Colonic mucosa (tissue), 4 donors: ENCODE results near the gene PIEZO2. TPM values are rescaled to one million over a fixed set of nuclear protein-coding genes. Genes with fewer than 3 reads are reported as not detected.
"Not testable (repeated sequence)": the region's sequence is repeated elsewhere in the genome, so short reads cannot be mapped to it uniquely, and the experiment has no call there.

Source experiments
- DNase-seq: peaks from one replicate; pipeline ENCODE4 v3.0.0-alpha.2; 2020
- H3K27ac ChIP-seq: fragments of 200-600 bp; one replicate; pipeline ENCODE4 v1.8.0; 2021
- H3K27me3 ChIP-seq: fragments of 200-600 bp; one replicate; pipeline ENCODE4 v1.8.0; 2021
- H3K36me3 ChIP-seq: fragments of 200-600 bp; one replicate; pipeline ENCODE4 v1.8.0; 2021
- H3K4me1 ChIP-seq: fragments of 200-600 bp; one replicate; pipeline ENCODE4 v1.8.0; 2021; ENCODE audit warnings: mild to moderate bottlenecking
- H3K4me3 ChIP-seq: fragments of 200-600 bp; one replicate; pipeline ENCODE4 v1.8.0; 2021
- H3K9ac ChIP-seq, 2 donors: one replicate each; pipeline ENCODE4 v1.7.0; 2013; ENCODE audit warnings: control low read depth in 2 of 2, low read depth in 2 of 2, low read length in 2 of 2
- H3K9me3 ChIP-seq: fragments of 200-600 bp; one replicate; pipeline ENCODE4 v1.8.0; 2021
- intact Hi-C: fragments of 100-400 bp; cut with DNase I; formaldehyde crosslinking; loops from one replicate; pipeline ENCODE4 v1.14.1; 2022
- total RNA-seq, 2 donors: library from RNA; stranded (reverse); fragmentation: NEBNext Ultra II Directional in 1 of 2; extraction: Animal tissue kit (Norgen Biotek cat#: 25700) in 1 of 2; gene quantifications; one replicate each; pipeline ENCODE4 v1.2.1, GENCODE V29; 2021
- TF ChIP-seq, protein P1 (sequence below): fragments of 200-600 bp; IDR thresholded peaks from one replicate; pipeline ENCODE4 v1.8.0; 2022; ENCODE audit warnings: antibody characterized with exemption, mild to moderate bottlenecking
- donor health status: healthy.
- donor health status: DM: no; HTN: no; CAD: no.
- donor health status: DM: no; HTN: no; CAD: no.

The PIEZO2 gene
- total RNA-seq, 2 donors from 2014 or later: 0.79 to 4.0 TPM

DNA sequence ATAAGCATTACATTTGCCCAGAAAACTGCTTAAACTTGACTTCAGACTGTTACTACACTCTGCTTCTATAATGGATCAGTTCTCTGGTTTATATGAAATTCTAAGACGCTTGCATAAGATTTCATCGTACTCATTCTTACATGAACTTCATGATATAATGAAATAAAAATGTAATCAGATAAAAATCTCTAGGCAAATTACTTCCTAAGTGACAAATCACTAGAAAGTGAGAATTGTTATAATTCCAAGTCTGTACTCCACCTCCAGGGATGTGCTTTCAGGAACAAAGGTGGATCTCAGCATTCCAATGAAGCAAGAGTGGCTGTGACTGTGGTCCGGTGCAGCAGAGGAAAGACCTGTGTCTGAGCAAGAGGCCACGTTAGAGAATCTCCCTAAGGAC, 226.2 kb downstream of the PIEZO2 start:
- DNase-seq: no peak
- Histone ChIP-seq H3K27me3 (no peaks in the 10 kb centered on the region), H3K4me1 (no peaks in the 10 kb centered on the region), H3K4me3 (no peak overlapping the region), H3K36me3 (no peaks in the 10 kb centered on the region), H3K9me3 (no peaks in the 10 kb centered on the region), H3K9ac (no peak overlapping the region), H3K27ac (no peak overlapping the region)
- TF ChIP-seq, protein P1, sequence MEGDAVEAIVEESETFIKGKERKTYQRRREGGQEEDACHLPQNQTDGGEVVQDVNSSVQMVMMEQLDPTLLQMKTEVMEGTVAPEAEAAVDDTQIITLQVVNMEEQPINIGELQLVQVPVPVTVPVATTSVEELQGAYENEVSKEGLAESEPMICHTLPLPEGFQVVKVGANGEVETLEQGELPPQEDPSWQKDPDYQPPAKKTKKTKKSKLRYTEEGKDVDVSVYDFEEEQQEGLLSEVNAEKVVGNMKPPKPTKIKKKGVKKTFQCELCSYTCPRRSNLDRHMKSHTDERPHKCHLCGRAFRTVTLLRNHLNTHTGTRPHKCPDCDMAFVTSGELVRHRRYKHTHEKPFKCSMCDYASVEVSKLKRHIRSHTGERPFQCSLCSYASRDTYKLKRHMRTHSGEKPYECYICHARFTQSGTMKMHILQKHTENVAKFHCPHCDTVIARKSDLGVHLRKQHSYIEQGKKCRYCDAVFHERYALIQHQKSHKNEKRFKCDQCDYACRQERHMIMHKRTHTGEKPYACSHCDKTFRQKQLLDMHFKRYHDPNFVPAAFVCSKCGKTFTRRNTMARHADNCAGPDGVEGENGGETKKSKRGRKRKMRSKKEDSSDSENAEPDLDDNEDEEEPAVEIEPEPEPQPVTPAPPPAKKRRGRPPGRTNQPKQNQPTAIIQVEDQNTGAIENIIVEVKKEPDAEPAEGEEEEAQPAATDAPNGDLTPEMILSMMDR: no peak
- intact Hi-C loops: no loop called here

DNA sequence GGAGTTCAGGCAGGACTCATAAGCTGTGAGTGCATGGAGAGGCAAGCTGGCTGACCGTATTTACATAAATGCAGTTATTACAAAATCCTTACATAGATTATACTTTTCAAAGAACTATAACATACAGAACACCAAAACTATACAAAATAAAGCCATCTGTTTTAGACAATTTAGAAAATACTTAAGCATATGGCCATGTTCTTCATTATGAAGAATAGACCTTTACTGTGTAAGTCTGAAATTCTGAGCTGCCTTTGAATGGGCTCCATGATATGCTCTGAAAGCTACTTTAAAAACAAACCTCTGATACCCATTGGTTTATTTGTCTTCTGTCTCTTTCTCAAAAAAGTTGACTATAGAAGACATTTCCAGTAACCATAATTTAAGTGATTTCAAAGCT, 226.7 kb downstream of the PIEZO2 start:
- intact Hi-C loops, H3K4me3 ChIP-seq, H3K9ac ChIP-seq, H3K36me3 ChIP-seq, H3K9me3 ChIP-seq, H3K27me3 ChIP-seq, H3K27ac ChIP-seq, H3K4me1 ChIP-seq, DNase-seq: not testable (repeated sequence)

DNA sequence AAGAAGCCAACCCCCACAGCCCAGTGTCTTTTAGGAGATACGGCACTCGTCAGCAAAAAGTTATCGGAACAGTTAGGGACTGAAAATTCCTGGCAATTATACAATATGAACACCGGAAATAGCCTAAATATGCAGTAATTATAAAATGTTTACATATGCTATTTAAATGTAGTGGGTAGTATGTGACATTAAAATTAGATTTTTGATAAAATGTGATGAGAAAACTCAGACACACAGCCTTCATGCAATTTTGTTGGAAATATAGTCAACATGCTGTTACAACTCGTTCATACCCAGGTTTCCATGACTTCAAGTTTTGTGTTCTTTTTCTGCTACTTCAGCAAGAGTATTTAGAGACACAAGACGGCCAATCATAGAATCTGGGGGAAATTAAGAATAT, 229.1 kb downstream of the PIEZO2 start:
- H3K9me3 ChIP-seq, H3K4me3 ChIP-seq, H3K36me3 ChIP-seq, DNase-seq, H3K4me1 ChIP-seq, intact Hi-C loops, H3K9ac ChIP-seq, H3K27ac ChIP-seq, H3K27me3 ChIP-seq: not testable (repeated sequence)

DNA sequence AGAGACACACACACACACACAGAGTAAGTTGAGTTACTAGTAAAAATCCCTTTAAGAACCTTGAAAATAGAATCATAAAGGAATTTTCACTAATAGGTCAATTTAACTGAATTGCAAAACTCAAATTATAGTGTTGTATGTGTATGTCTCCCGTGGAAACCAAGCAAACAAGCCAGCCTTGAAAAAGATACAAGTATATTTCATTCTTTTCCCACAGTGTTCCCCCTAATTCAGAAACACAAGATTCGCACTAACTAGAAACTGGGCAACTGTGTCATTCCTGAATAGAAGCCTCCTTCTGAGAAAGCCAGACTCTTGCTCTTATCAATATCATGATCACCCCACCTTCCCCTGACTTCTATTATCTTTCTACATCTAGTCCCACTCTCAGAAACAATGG, 229.5 kb downstream of the PIEZO2 start:
- H3K36me3 ChIP-seq: no peaks in the 10 kb centered on the region
- no peak for DNase-seq
- H3K4me1 ChIP-seq: no peaks in the 10 kb centered on the region
- H3K9ac ChIP-seq: no peak overlapping the region
- H3K27me3 ChIP-seq: no peaks in the 10 kb centered on the region
- intact Hi-C loops: no loop called here
- TF ChIP-seq, protein P1: no peak
- no peak overlapping the region for H3K4me3 ChIP-seq
- H3K27ac ChIP-seq: no peak overlapping the region
- H3K9me3 ChIP-seq: no peaks in the 10 kb centered on the region

DNA sequence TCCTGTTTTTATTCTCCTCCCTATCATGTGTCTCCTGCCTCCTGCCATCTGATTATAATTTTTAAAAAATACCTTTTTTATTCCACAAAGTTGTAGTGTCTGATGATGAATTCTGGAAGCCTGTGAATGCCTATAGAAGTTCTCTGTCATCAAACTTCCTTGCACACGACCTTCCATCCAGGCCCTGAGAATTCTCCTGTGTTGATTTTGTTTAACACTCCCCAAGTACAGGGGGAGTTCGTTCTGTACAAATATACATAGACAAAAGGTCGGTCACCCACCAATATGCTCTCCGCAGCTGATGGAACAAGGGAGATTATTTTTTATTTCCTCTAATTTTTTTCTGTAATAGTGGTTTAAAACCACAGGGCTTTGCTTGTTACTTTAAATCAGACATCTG, 232.5 kb downstream of the PIEZO2 start:
- no peak overlapping the region for H3K9ac ChIP-seq
- H3K27me3 ChIP-seq: no peaks in the 10 kb centered on the region
- H3K36me3 ChIP-seq: no peaks in the 10 kb centered on the region
- intact Hi-C loops: no loop called here
- H3K4me3 ChIP-seq: no peak overlapping the region
- H3K4me1 ChIP-seq: no peaks in the 10 kb centered on the region
- H3K27ac ChIP-seq: no peak overlapping the region
- no peaks in the 10 kb centered on the region for H3K9me3 ChIP-seq
- TF ChIP-seq, protein P1: no peak
- no peak for DNase-seq

DNA sequence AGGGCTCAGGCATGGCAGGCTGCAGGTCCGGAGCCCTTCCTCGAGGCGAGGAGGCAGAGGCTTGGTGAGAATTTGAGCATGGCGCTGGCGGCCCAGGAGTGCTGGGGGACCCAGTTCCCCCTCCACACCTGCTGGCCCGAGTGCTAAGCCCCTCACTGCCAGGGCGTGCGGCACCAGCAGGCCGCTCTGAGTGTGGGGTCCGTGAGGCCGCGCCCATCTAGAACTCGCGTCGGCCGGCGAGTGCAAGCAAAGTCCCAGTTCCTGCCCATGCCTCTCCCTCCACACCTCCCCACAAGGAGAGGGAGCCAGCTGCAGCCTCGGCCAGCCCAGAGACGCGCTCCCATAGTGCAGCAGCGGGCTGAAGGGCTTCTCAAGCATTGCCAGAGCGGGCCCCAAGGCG, 233.0 kb downstream of the PIEZO2 start:
- intact Hi-C loops: no loop called here
- Histone ChIP-seq H3K4me1 (no peaks in the 10 kb centered on the region), H3K4me3 (no peak overlapping the region), H3K27ac (no peak overlapping the region), H3K36me3 (no peaks in the 10 kb centered on the region), H3K9ac (no peak overlapping the region), H3K9me3 (no peaks in the 10 kb centered on the region), H3K27me3 (no peaks in the 10 kb centered on the region)
- DNase-seq: no peak
- TF ChIP-seq, protein P1: no peak

DNA sequence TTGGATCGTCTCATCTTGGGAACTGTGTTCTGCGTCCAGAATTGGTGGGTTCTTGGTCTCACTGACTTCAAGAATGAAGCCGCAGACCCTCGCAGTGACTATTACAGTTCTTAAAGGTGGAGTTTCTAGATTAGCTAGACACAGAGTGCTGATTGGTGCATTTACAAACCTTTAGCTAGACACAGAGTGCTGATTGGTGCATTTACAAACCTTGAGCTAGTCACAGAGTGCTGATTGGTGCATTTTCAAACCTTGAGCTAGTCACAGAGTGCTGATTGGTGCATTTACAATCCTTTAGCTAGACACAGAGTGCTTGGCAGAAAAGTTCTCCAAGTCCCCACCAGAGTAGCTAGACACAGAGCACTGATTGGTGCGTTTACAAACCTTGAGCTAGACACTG, 233.6 kb downstream of the PIEZO2 start:
- H3K9ac ChIP-seq, H3K36me3 ChIP-seq, H3K27me3 ChIP-seq, intact Hi-C loops, H3K4me3 ChIP-seq, H3K4me1 ChIP-seq, H3K27ac ChIP-seq, DNase-seq, H3K9me3 ChIP-seq: not testable (repeated sequence)

DNA sequence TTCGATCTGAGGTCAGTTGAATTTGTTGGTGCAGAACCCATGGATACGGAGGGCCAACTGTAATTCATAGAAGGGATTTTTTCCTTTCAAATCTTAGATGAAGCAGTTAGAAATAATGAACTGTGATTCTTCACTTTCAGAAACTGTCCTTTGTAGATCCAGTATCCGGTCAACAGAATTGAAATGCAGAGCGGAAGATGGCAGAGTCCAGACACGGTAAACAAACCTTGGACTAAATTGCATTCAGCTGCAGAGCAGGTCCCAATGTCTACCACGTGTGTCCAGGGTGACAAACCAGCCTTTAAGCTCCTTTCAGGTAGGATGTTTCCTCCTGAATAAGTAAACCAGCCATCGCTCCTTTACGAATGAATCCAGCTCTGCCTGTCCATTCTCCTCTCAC, 234.8 kb downstream of the PIEZO2 start:
- intact Hi-C loops, H3K9ac ChIP-seq, DNase-seq: not testable (repeated sequence)

More for the DNA sequence above, 234.8 kb downstream of the PIEZO2 start:
- H3K9me3 ChIP-seq, H3K4me3 ChIP-seq, H3K27ac ChIP-seq, H3K36me3 ChIP-seq, H3K27me3 ChIP-seq, H3K4me1 ChIP-seq: not testable (repeated sequence)
